Astrocyte of the cerebellum (primary cell): ENCODE measurements around the gene KLHDC3.

Source experiments
- DNase-seq: peaks from one replicate; pipeline ENCODE4 v3.0.0-alpha.2; 2011; ENCODE audit warnings: low read depth
- H3K4me3 ChIP-seq: 2 replicates; pipeline ENCODE4 v1.5.1; 2011; ENCODE audit warnings: mild to moderate bottlenecking, low read depth, low read length, moderate library complexity
- CTCF ChIP-seq: IDR thresholded peaks from 2 replicates; pipeline ENCODE4 v1.5.1; 2012; ENCODE audit warnings: low read length, low read depth, moderate library complexity, mild to moderate bottlenecking; ENCODE audit errors: missing control alignments
- in situ Hi-C: cut with HindIII; loops from 2 replicates; pipeline ENCODE4 v1.10.0; 2017; ENCODE audit warnings: low sequenced_read_pairs

KLHDC3 gene

DNA sequence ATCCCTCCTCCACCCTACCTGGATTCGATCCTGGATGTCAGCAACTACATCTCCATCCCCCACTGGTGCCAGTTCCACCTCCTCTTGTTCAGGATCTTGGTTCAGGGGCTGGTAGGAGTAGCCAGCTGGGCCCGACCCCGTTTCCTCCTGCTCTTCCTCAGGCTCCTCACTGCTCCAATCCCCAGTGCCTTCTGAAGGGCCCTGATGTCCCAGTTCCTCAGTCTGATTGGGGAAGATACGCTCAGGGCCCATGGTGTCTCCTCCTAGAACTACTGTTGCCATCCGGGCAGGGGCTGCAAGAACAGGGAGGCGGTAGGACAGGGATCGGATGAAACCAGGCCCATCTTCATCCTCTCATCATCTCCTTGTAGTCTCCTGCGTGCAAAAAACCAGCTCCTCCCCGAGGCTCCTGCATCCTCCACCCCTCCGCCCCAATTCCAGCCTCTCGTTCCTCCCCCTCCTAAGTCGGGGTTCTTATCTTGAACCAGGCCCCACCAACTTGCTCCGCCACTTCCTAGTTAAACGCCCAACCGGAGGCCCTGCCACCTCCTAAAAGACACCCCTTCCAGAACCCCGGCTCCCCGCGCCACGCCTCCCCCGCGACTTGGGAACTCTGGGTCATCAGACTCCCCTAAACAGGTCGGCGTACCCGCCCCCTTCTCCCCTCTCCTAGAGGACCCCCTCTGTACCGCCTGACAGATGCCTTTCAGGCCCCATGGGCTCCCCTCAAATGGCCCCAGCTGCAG is 779 bp upstream of the KLHDC3 start:
- DNase-seq = no peak
- in situ Hi-C loops = no loop called here
- no peak for TF ChIP-seq CTCF
- peak overlapping the region; percentile 78 for H3K4me3 ChIP-seq

- TF ChIP-seq CTCF = no peak
- no peak for DNase-seq
- peak overlapping the region; percentile 78 for H3K4me3 ChIP-seq
- in situ Hi-C loops = no loop called here
Measured at GRCh38 chr6:43014434-43014909, 423 bp downstream of the KLHDC3 start.

DNA sequence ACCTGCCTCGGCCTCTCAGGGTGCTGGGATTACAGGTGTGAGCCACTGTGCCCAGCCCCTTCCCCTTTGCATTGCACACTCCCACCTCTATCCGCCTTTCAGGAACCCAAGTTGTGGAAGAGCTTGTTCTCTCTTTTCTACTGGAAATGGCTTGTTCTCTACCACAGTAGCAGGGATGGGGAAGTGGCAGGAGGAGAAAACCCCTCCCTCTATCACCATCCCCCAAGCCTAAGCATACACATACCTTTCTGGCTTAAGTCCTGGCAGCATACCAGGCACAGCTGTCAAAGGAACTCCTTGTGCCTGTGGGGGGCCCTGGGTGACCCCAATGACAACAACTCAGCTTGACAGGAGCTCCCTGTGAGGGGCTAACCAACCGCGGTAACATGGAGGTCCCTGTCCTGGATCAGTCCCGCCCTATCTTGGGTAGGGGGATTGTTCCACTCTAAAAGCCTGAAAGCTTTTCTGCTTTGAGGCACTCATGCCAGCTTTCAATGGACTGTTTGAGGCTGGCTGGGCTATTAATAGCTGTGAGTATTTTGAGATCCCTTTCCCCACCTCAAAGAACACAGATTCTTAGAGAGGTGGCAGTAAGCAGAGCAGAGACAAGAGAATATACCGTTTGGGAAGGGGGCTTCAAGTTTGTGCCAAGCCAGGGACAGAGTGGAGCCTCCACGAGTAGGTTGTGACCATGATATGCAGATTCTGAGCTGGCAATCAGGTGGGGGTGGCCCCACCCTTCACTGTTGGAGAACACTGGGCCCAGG is 2.3 kb downstream of the KLHDC3 start:
- no peak for TF ChIP-seq CTCF
- no peak for DNase-seq
- in situ Hi-C loops = no loop called here
- no peak overlapping the region for H3K4me3 ChIP-seq

- TF ChIP-seq CTCF = no peak
- H3K4me3 ChIP-seq = no peak overlapping the region
- in situ Hi-C loops = no loop called here
- no peak for DNase-seq
Measured at GRCh38 chr6:43016943-43017334, 2.9 kb downstream of the KLHDC3 start.

- no peak for TF ChIP-seq CTCF
- in situ Hi-C loops = no loop called here
- no peak for DNase-seq
- H3K4me3 ChIP-seq = no peak overlapping the region
Measured at GRCh38 chr6:43019152-43019551, 5.1 kb downstream of the KLHDC3 start.

DNA sequence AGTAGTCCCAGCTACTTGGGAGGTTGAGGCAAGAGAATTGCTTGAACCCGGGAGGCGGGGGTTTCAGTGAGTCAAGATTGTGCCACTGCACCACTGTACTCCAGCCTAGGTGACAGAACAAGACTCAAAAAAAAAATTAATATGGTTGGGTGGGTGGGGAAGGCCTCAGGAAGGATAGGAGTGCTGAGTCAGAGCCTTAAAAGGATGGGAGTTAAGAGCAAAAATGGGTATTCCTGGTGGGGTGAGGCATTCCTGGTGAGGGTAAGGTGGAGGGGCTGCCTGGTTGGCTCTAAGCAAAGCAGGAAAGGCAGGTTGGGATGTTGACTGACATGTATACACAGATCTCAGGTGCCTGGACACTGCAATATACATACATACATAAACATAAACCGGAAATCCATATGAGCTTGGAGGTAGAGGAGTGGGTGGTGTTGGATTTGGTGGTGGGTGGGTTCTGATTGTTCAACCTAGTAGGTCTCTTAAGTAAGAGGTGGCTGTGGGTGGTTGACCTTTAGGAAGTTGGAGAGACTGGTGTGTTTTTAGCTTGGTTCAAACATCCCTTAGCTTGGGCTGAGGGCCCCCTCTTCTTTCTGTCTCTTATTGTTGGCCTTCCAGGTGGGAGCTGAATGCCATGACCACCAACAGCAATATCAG is 6.1 kb downstream of the KLHDC3 start:
- DNase-seq = no peak
- H3K4me3 ChIP-seq = no peak overlapping the region
- in situ Hi-C loops = no loop called here
- TF ChIP-seq CTCF = no peak
